ENCODE results near the gene PHF21B.

- TF ChIP-seq CTCF (IDR thresholded peaks at IDR 0.05; ENCODE audit: control extremely low read depth in 1 of 3, insufficient read depth in 1 of 3, low read depth in 1 of 3, low read length in 3 of 3) (no peak), SP1 (IDR thresholded peaks at IDR 0.05; ENCODE audit: low read depth, low read length) (no peak), POLR2A (IDR thresholded peaks at IDR 0.05; ENCODE audit: control extremely low read depth in 1 of 2, low read depth in 2 of 2, low read length in 2 of 2) (no peak), SIX5 (IDR thresholded peaks at IDR 0.05; ENCODE audit: low read depth, low read length) (no peak), PHF8 (conservative IDR thresholded peaks at IDR 0.05; ENCODE audit: low read depth, low read length) (no peak), RBBP5 (IDR thresholded peaks at IDR 0.05; ENCODE audit: borderline replicate concordance, low read depth, low read length) (no peak)
Measured at GRCh38 chr22:44926124-44926475, 83.7 kb downstream of the PHF21B start.

Measured in H1 (cell line).